GM19452 (cell line): ENCODE data around the gene AURKAIP1.

ENCODE experiments used
- ATAC-seq: cut with Tn5 transposase; IDR thresholded peaks from one replicate; pipeline ENCODE4 v1.9.1; 2021; ENCODE audit not compliant: unreplicated experiment

Gene AURKAIP1

GRCh38 chr1:1335283-1335682, 39.7 kb downstream of the AURKAIP1 start:
- no peak for ATAC-seq

- ATAC-seq, result no peak
These were observed 40.2 kb downstream of the AURKAIP1 start for GRCh38 chr1:1334835-1335234.

GRCh38 chr1:1333551-1334241, 41.3 kb downstream of the AURKAIP1 start:
- ATAC-seq, result no peak

GRCh38 chr1:1332774-1333480, 42.1 kb downstream of the AURKAIP1 start:
- ATAC-seq, result no peak

- ATAC-seq, result no peak
These were observed 42.8 kb downstream of the AURKAIP1 start for GRCh38 chr1:1332031-1332755.

- no peak for ATAC-seq
These were observed 43.7 kb downstream of the AURKAIP1 start, which contains the start of gene TAS1R3 for GRCh38 chr1:1331068-1331965. Gene TAS1R3, plus strand, starts transcription at chr1:1331280. Its CDS starts 66 bp downstream, at chr1:1331346.

- ATAC-seq, result no peak
These were observed 44.5 kb downstream of the AURKAIP1 start for GRCh38 chr1:1330366-1331067.

- ATAC-seq, result no peak
These were observed 45.5 kb downstream of the AURKAIP1 start for GRCh38 chr1:1329304-1330210.

- no peak for ATAC-seq
These were observed 46.8 kb downstream of the AURKAIP1 start for GRCh38 chr1:1328254-1328653.

GRCh38 chr1:1327291-1327690, 47.7 kb downstream of the AURKAIP1 start:
- no peak for ATAC-seq

GRCh38 chr1:1326075-1326605, 48.9 kb downstream of the AURKAIP1 start:
- ATAC-seq, result no peak

- ATAC-seq, result no peak
These were observed 49.5 kb downstream of the AURKAIP1 start for GRCh38 chr1:1325288-1326074.

- peak; percentile 74 for ATAC-seq
These were observed 50.3 kb downstream of the AURKAIP1 start, which contains the start of the genes CPTP and INTS11 for GRCh38 chr1:1324524-1325287. Gene CPTP, plus strand, starts transcription at chr1:1324802. Its CDS starts 2,109 bp downstream, at chr1:1326911. Gene INTS11, minus strand, starts transcription at chr1:1324660. Its CDS starts 52 bp downstream, at chr1:1324608.

GRCh38 chr1:1324084-1324523, 50.9 kb downstream of the AURKAIP1 start:
- ATAC-seq, result peak; percentile 32
